Activated CD8-positive, alpha-beta memory T cell treated with anti-CD3 and anti-CD28 coated beads for 36 hours (primary cell): ENCODE results near the gene TMX3. TPM values are rescaled to one million over a fixed set of nuclear protein-coding genes. Genes with fewer than 3 reads are reported as not detected.

Source experiments
- CTCF ChIA-PET: fragments of 350-600 bp; sonication (Branson Sonifier 250); formaldehyde crosslinking; loops from one replicate; lab custom pipeline; 2021; ENCODE audit warnings: antibody characterized with exemption; lab: Charles Lee
- POLR2A ChIA-PET: fragments of 350-600 bp; sonication (Branson Sonifier 250); formaldehyde crosslinking; loops from one replicate; lab custom pipeline; 2021; ENCODE audit warnings: antibody characterized with exemption; lab: Charles Lee
- total RNA-seq, 2 experiments: library from RNA; stranded (reverse); gene quantifications; one replicate each; pipeline ENCODE4 v1.2.3, GENCODE V29; 2021

Gene TMX3
- 10 to 100 TPM; 44.5 to 45.7 TPM for total RNA-seq

- ChIA-PET POLR2A (no interaction called here), CTCF (interaction anchor here (0.5 kb wide), 1 partner anchor 1442 kb away, joined by 4 read pairs; no protein-coding TSS in a partner anchor)
These were observed at the start of gene TMX3 for GRCh38 chr18:68714712-68715496. TSS of gene TMX3 (minus strand) at chr18:68715108. CDS start at chr18:68714981, 127 bp downstream.

GRCh38 chr18:68764016-68764415 lies 49.1 kb upstream of the TMX3 start:
- ChIA-PET POLR2A (no interaction called here), CTCF (no interaction called here)

- CTCF ChIA-PET = no interaction called here
- POLR2A ChIA-PET = no interaction called here
These were observed 48.2 kb upstream of the TMX3 start for GRCh38 chr18:68763083-68763482.

GRCh38 chr18:68759308-68759707 lies 44.4 kb upstream of the TMX3 start:
- POLR2A ChIA-PET = no interaction called here
- CTCF ChIA-PET = no interaction called here

- ChIA-PET CTCF (no interaction called here), POLR2A (no interaction called here)
These were observed 42.2 kb upstream of the TMX3 start for GRCh38 chr18:68757126-68757525.

GRCh38 chr18:68742206-68742605 lies 27.3 kb upstream of the TMX3 start:
- ChIA-PET POLR2A (no interaction called here), CTCF (no interaction called here)

GRCh38 chr18:68740966-68741365 lies 26.1 kb upstream of the TMX3 start:
- ChIA-PET POLR2A (no interaction called here), CTCF (no interaction called here)

- CTCF ChIA-PET = no interaction called here
These were observed 24.6 kb upstream of the TMX3 start for GRCh38 chr18:68739462-68739861.

GRCh38 chr18:68738564-68738963 lies 23.7 kb upstream of the TMX3 start:
- ChIA-PET POLR2A (no interaction called here), CTCF (no interaction called here)

More at GRCh38 chr18:68739462-68739861, 24.6 kb upstream of the TMX3 start:
- POLR2A ChIA-PET = no interaction called here

- CTCF ChIA-PET = no interaction called here
- POLR2A ChIA-PET = no interaction called here
These were observed 20.8 kb upstream of the TMX3 start for GRCh38 chr18:68735483-68736343.

- ChIA-PET POLR2A (no interaction called here), CTCF (no interaction called here)
These were observed 19.4 kb upstream of the TMX3 start for GRCh38 chr18:68734308-68734707.

GRCh38 chr18:68733707-68734106 lies 18.8 kb upstream of the TMX3 start:
- CTCF ChIA-PET = no interaction called here
- POLR2A ChIA-PET = no interaction called here

- CTCF ChIA-PET = no interaction called here
- POLR2A ChIA-PET = no interaction called here
These were observed 13.3 kb upstream of the TMX3 start for GRCh38 chr18:68728081-68728700.

- POLR2A ChIA-PET = no interaction called here
- CTCF ChIA-PET = no interaction called here
These were observed 12.6 kb upstream of the TMX3 start for GRCh38 chr18:68727506-68727905.

GRCh38 chr18:68725346-68725745 lies 10.4 kb upstream of the TMX3 start:
- CTCF ChIA-PET = no interaction called here
- POLR2A ChIA-PET = no interaction called here

- ChIA-PET POLR2A (no interaction called here), CTCF (no interaction called here)
These were observed 9.1 kb upstream of the TMX3 start for GRCh38 chr18:68724021-68724420.

- ChIA-PET POLR2A (no interaction called here), CTCF (no interaction called here)
These were observed 8.6 kb upstream of the TMX3 start for GRCh38 chr18:68723539-68723938.

- ChIA-PET CTCF (no interaction called here), POLR2A (no interaction called here)
These were observed 7.9 kb upstream of the TMX3 start for GRCh38 chr18:68722821-68723220.

- ChIA-PET POLR2A (interaction anchor here (0.5 kb wide), 1 partner anchor 49 kb away, joined by 4 read pairs; no protein-coding TSS in a partner anchor), CTCF (no interaction called here)
These were observed 7.0 kb upstream of the TMX3 start for GRCh38 chr18:68721681-68722583.
